Endothelial cell of umbilical vein (primary cell): Measurements from ENCODE around the gene ELOVL4. TPM values are rescaled to one million over a fixed set of nuclear protein-coding genes. Genes with fewer than 3 reads are reported as not detected.

Source experiments
- BruUV-seq: library from RNA; stranded (reverse); fragments of 400-500 nt; replicated peaks from 2 replicates; lab custom pipeline; 2021; lab: Mats Ljungman, UMichigan
- CTCF ChIA-PET: fragments of 300-600, 350-600 bp; sonication (Branson Sonifier 250); formaldehyde crosslinking; loops from one replicate; lab custom pipeline; 2021; ENCODE audit warnings: antibody characterized with exemption, inconsistent platforms; lab: Charles Lee
- POLR2A ChIA-PET: fragments of 300-600, 350-600 bp; sonication (Branson Sonifier 250); formaldehyde crosslinking; loops from one replicate; lab custom pipeline; 2021; ENCODE audit warnings: antibody characterized with exemption, inconsistent platforms; lab: Charles Lee
- DNase-seq: peaks from one replicate; pipeline ENCODE4 v3.0.0-alpha.2; 2011; ENCODE audit warnings: low read depth, low spot score
- FAIRE-seq: peaks from 2 replicates; lab custom pipeline; 2011; peaks lifted over from hg19 to GRCh38; lab: Jason Lieb, UNC
- H2AFZ ChIP-seq: 2 replicates; pipeline ENCODE4 v1.6.0; 2012; ENCODE audit warnings: low read depth, low read length, control low read depth, inconsistent platforms
- H3K27ac ChIP-seq: 2 replicates; pipeline ENCODE4 v1.5.1; 2011; ENCODE audit warnings: low read depth, mild to moderate bottlenecking, control low read depth, low read length, moderate library complexity; ENCODE audit not compliant: insufficient read depth
- H3K27me3 ChIP-seq, 2 experiments: 2 replicates each; pipeline versions ENCODE4 v1.6.0 to v1.6.1; 2011; ENCODE audit warnings: low read length in 2 of 2, mixed read lengths in 1 of 2; ENCODE audit not compliant: control insufficient read depth in 2 of 2, insufficient read depth in 2 of 2
- H3K36me3 ChIP-seq, 2 experiments: 2 replicates in 1 of 2; 3 replicates in 1 of 2; pipeline ENCODE4 v1.5.1; 2011; ENCODE audit warnings: low read length in 2 of 2, mild to moderate bottlenecking in 1 of 2, moderate library complexity in 1 of 2; ENCODE audit not compliant: control insufficient read depth in 2 of 2, insufficient read depth in 2 of 2; ENCODE audit errors: extremely low read depth in 1 of 2
- H3K4me1 ChIP-seq: 3 replicates; pipeline ENCODE4 v1.5.1; 2011; ENCODE audit warnings: mild to moderate bottlenecking, low read length; ENCODE audit not compliant: control insufficient read depth, insufficient read depth; ENCODE audit errors: extremely low read depth
- H3K4me2 ChIP-seq: 2 replicates; pipeline ENCODE4 v1.6.1; 2011; ENCODE audit warnings: low read length, control low read depth, mixed read lengths; ENCODE audit not compliant: insufficient read depth
- H3K4me3 ChIP-seq, 3 experiments: fragments of 200-600 bp in 1 of 3; sonication (generic), shearing (Covaris generic) in 1 of 3; replicated peaks in 1 of 3; 2 replicates each; pipeline ENCODE4 v1.5.1; 2011 to 2016; ENCODE audit warnings: control low read depth in 3 of 3, low read length in 3 of 3, mild to moderate bottlenecking in 2 of 3, inconsistent platforms in 1 of 3, low read depth in 1 of 3, moderate library complexity in 1 of 3; ENCODE audit not compliant: insufficient read depth in 1 of 3
- H3K79me2 ChIP-seq: 2 replicates; pipeline ENCODE4 v1.6.0; 2012; ENCODE audit warnings: low read length, inconsistent platforms; ENCODE audit not compliant: control insufficient read depth, insufficient read depth
- H3K9ac ChIP-seq: replicated peaks from 2 replicates; pipeline ENCODE3; 2011; ENCODE audit warnings: low read length, control low read depth; ENCODE audit not compliant: insufficient read depth; ENCODE audit errors: extremely low read depth
- H3K9me1 ChIP-seq: replicated peaks from 3 replicates; pipeline ENCODE4 v1.6.0; 2011; ENCODE audit warnings: mild to moderate bottlenecking, low read length; ENCODE audit not compliant: control insufficient read depth, insufficient read depth; ENCODE audit errors: extremely low read depth
- H3K9me3 ChIP-seq: replicated peaks from 2 replicates; pipeline ENCODE4 v1.5.1; 2012; ENCODE audit warnings: low read length, inconsistent platforms; ENCODE audit not compliant: control insufficient read depth, insufficient read depth
- H4K20me1 ChIP-seq: replicated peaks from 2 replicates; pipeline ENCODE3; 2011; ENCODE audit warnings: mild to moderate bottlenecking, low read length; ENCODE audit not compliant: control insufficient read depth, insufficient read depth; ENCODE audit errors: extremely low read depth
- EZH2 ChIP-seq: IDR thresholded peaks from 2 replicates; pipeline ENCODE4 v1.6.1; 2012; ENCODE audit warnings: borderline replicate concordance, low read depth, mild to moderate bottlenecking, moderate library complexity, low read length, inconsistent platforms; ENCODE audit not compliant: severe bottlenecking
- FOS ChIP-seq: IDR thresholded peaks from 2 replicates; pipeline ENCODE4 v1.6.1; 2011; ENCODE audit warnings: mild to moderate bottlenecking, low read length, moderate library complexity, borderline replicate concordance; ENCODE audit not compliant: insufficient read depth
- GATA2 ChIP-seq: IDR thresholded peaks from 2 replicates; pipeline ENCODE4 v1.7.0; 2011; ENCODE audit warnings: low read depth, mild to moderate bottlenecking, moderate library complexity, mixed read lengths, low read length; ENCODE audit not compliant: insufficient read length, insufficient read depth
- JUN ChIP-seq: IDR thresholded peaks from 2 replicates; pipeline ENCODE4 v1.6.1; 2011; ENCODE audit warnings: borderline replicate concordance, low read depth; ENCODE audit not compliant: insufficient read length, insufficient read depth
- MYC ChIP-seq: IDR thresholded peaks from one replicate; pipeline ENCODE4 v1.6.1; 2011; ENCODE audit warnings: mild to moderate bottlenecking, low read depth, low read length
- POLR2A ChIP-seq: IDR thresholded peaks from 2 replicates; pipeline ENCODE4 v1.6.1; 2012; ENCODE audit warnings: low read depth, mild to moderate bottlenecking, control low read depth, low read length
- POLR2AphosphoS5 ChIP-seq: IDR thresholded peaks from 2 replicates; pipeline ENCODE4 v1.6.1; 2012; ENCODE audit warnings: low read depth, mild to moderate bottlenecking, control low read depth, low read length, moderate library complexity; ENCODE audit not compliant: insufficient read depth
- dilution Hi-C: fragments of 300-500 bp; cut with MboI; formaldehyde crosslinking; loops from one replicate; pipeline ENCODE4 v1.15.0; 2019; ENCODE audit warnings: low sequenced_read_pairs; ENCODE audit not compliant: extremely low pct_ligation_motif_present
- intact Hi-C: fragments of 100-400 bp; cut with micrococcal nuclease; formaldehyde crosslinking; loops from one replicate; pipeline ENCODE4 v1.10.0; 2022
- polyA plus RNA-seq, 4 experiments: library from polyadenylated mRNA; depleted of rRNA in 3 of 4; stranded (reverse) in 3 of 4; unstranded in 1 of 4; fragments of >200 nt; gene quantifications; 2 replicates each; pipeline versions ENCODE4 v1.2.1 to v1.2.3, GENCODE V29; 2011 to 2012; ENCODE audit warnings: missing spikeins in 1 of 4
- total RNA-seq: library from RNA; stranded (reverse); gene quantifications from 2 replicates; pipeline ENCODE4 v1.2.3, GENCODE V29; 2021
- TF ChIP-seq, protein P1 (sequence below): IDR thresholded peaks from 2 replicates; pipeline ENCODE4 v1.6.1; 2011; ENCODE audit not compliant: insufficient read depth, insufficient read length
- TF ChIP-seq, protein P2 (sequence below), 2 donors: IDR thresholded peaks; 1 replicate in 1 of 2; 2 replicates in 1 of 2; pipeline ENCODE4 v1.5.1; 2011; ENCODE audit warnings: low read length in 2 of 2, mild to moderate bottlenecking in 2 of 2, moderate library complexity in 2 of 2, control low read depth in 1 of 2, inconsistent platforms in 1 of 2, low read depth in 1 of 2; ENCODE audit not compliant: insufficient read depth in 1 of 2; ENCODE audit errors: extremely low read depth in 1 of 2

The ELOVL4 gene
- total and polyA plus RNA-seq, 2 donors (not counting 3 experiments of a cell fraction or from before 2014, with no cell fraction given): 0.98 to 3.3 TPM

DNA sequence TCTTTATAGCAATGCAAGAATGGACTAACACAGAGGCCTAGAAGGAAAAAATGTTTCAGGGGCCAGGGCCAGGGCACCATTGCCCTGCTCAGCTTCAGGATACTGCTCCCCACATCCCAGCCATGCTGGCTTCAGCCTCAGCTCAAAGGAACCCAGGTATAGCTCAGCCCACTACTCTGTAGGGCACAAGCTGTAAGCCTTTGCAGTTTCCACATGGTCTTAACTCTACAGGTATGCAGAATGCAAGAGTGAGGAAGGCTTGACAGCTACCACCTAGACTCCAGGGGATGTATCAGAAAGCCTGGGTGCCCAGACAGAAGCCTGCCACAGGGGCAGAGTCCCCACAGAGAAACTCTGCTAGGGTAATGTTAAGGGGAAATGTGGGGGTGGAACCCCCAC is 46.6 kb upstream of the ELOVL4 start:
- ChIA-PET POLR2A (no interaction called here), CTCF (interaction anchor here (0.7 kb wide), 1 partner anchor 44 kb away, joined by 3 read pairs; no protein-coding TSS in a partner anchor)
- DNase-seq (no peak), FAIRE-seq (no peak)
- H3K27me3 ChIP-seq: peaks cover 11 to 18% of the 10 kb centered on the region in 2 experiments
- dilution Hi-C loops: no loop called here
- H3K9me1 ChIP-seq: peaks cover 2% of the 10 kb centered on the region
- no peak overlapping the region for H2AFZ ChIP-seq
- no peak overlapping the region for H3K4me2 ChIP-seq
- no peak overlapping the region for H3K9ac ChIP-seq
- H3K27ac ChIP-seq: no peak overlapping the region
- H3K4me1 ChIP-seq: no peaks in the 10 kb centered on the region
- no peaks in the 10 kb centered on the region for H3K79me2 ChIP-seq
- intact Hi-C loops: no loop called here
- TF ChIP-seq EZH2 (no peak), GATA2 (no peak), POLR2A (no peak), JUN (no peak), POLR2AphosphoS5 (no peak), MYC (no peak), FOS (no peak)
- TF ChIP-seq, protein P1, sequence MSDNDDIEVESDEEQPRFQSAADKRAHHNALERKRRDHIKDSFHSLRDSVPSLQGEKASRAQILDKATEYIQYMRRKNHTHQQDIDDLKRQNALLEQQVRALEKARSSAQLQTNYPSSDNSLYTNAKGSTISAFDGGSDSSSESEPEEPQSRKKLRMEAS: no peak
- TF ChIP-seq, protein P2, sequence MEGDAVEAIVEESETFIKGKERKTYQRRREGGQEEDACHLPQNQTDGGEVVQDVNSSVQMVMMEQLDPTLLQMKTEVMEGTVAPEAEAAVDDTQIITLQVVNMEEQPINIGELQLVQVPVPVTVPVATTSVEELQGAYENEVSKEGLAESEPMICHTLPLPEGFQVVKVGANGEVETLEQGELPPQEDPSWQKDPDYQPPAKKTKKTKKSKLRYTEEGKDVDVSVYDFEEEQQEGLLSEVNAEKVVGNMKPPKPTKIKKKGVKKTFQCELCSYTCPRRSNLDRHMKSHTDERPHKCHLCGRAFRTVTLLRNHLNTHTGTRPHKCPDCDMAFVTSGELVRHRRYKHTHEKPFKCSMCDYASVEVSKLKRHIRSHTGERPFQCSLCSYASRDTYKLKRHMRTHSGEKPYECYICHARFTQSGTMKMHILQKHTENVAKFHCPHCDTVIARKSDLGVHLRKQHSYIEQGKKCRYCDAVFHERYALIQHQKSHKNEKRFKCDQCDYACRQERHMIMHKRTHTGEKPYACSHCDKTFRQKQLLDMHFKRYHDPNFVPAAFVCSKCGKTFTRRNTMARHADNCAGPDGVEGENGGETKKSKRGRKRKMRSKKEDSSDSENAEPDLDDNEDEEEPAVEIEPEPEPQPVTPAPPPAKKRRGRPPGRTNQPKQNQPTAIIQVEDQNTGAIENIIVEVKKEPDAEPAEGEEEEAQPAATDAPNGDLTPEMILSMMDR (IDR thresholded peaks at IDR 0.05; ENCODE audit: extremely low read depth in 1 of 2, insufficient read depth in 1 of 2, low read depth in 1 of 2, low read length in 2 of 2): no peak
- no peak overlapping the region for H3K4me3 ChIP-seq
- no TSS peak for BruUV-seq
- H3K9me3 ChIP-seq: no peaks in the 10 kb centered on the region
- H4K20me1 ChIP-seq: no peaks in the 10 kb centered on the region
- no peaks in the 10 kb centered on the region for H3K36me3 ChIP-seq
